ENCODE data around the gene CDKAL1.
"Not testable (repeated sequence)": the region's sequence is repeated elsewhere in the genome, so short reads cannot be mapped to it uniquely, and the experiment has no call there.

Gene CDKAL1

GRCh38 chr6:20716865-20717264, 182.6 kb downstream of the CDKAL1 start:
- H3K27ac ChIP-seq = no peak overlapping the region
- TF ChIP-seq, protein P1, sequence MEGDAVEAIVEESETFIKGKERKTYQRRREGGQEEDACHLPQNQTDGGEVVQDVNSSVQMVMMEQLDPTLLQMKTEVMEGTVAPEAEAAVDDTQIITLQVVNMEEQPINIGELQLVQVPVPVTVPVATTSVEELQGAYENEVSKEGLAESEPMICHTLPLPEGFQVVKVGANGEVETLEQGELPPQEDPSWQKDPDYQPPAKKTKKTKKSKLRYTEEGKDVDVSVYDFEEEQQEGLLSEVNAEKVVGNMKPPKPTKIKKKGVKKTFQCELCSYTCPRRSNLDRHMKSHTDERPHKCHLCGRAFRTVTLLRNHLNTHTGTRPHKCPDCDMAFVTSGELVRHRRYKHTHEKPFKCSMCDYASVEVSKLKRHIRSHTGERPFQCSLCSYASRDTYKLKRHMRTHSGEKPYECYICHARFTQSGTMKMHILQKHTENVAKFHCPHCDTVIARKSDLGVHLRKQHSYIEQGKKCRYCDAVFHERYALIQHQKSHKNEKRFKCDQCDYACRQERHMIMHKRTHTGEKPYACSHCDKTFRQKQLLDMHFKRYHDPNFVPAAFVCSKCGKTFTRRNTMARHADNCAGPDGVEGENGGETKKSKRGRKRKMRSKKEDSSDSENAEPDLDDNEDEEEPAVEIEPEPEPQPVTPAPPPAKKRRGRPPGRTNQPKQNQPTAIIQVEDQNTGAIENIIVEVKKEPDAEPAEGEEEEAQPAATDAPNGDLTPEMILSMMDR (conservative IDR thresholded peaks at IDR 0.05) = no peak

DNA sequence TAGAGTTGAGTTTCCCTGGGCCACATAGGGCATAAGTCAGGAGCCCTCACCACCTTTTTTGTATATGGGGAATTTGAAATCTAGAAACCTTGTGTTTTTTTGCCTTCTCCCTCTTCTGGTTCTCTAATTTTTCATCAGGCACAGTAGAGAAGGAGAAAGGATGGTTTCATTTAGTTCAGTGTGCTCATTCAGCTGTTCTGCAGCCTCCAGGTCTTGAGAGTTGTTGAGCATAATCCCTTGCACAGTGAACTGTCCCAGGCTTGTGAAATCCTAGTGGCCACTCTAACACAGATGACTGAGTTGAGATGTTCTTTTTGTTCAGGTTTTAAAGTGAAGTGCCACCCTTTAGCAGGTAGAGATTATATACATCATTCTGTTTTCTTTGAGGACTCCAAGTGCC, 183.5 kb downstream of the CDKAL1 start:
- TF ChIP-seq, protein P1 (conservative IDR thresholded peaks at IDR 0.05) = no peak
- H3K27ac ChIP-seq = no peak overlapping the region

DNA sequence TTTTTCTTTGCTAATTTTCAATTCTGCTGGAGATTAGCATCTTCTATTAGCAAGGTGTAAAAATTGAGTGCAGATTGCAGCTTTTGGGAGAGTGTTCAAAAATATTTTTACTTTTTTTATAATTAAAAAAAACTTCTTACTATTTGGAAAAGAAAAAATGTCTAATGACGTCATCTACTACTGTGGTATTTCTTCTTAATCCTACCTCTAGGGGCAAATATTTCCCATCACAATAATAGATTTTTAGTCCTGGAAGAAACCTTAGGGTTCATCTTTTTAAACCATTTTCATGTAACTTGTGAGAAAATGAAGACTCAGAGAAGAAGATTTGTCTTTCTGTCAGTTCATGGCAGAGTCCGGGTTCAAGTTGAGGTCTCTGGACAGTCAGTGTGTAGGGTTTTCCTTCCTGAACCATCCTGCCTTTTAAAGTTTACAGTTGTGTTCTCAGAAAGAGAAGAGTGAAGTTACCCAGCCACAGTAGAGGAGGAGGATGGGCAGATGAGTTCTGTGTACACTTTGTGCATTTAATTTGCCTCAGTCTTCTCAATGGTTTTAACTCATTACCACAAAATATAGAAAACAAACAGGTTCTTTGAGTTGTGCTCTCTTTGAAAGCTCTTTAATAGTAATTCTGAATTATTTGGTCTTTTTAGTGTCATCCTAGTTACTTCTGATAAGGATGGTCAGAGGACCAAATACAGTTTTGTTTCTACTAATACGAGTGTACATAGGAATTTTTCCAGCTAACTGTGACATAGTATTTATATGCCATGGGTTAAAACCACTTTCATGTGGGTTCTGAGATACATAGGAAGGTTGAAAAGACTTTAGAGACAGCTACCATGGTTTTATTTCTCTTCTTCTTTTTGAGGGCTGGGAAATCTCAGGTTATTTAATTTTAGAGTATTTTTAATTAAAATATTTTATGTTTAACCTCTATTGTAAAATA, 184.7 kb downstream of the CDKAL1 start:
- TF ChIP-seq, protein P1 (conservative IDR thresholded peaks at IDR 0.05) = no peak
- no peak overlapping the region for H3K27ac ChIP-seq

DNA sequence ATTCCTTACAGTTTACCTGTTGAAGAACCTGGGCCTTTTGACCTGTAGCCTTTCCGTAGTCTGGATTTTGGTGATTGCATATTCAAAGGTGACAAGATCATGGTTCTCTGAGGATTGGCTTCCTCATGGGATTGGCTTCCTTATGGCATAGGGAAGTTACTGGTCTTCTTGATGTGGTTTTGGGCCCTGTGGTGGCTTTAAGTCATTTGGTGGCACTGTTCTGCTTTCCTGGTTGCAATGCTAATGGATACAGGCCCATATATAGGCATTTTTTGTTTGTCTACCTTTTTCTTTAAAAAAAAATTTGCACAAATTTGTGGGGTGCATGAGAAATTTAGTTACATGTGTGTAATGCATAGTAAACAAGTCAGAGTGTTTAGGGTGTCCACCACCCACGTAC, 185.7 kb downstream of the CDKAL1 start:
- no peak overlapping the region for H3K27ac ChIP-seq
- TF ChIP-seq, protein P1 (conservative IDR thresholded peaks at IDR 0.05) = no peak

GRCh38 chr6:20721121-20721520, 186.9 kb downstream of the CDKAL1 start:
- not testable (repeated sequence) for H3K27ac ChIP-seq

DNA sequence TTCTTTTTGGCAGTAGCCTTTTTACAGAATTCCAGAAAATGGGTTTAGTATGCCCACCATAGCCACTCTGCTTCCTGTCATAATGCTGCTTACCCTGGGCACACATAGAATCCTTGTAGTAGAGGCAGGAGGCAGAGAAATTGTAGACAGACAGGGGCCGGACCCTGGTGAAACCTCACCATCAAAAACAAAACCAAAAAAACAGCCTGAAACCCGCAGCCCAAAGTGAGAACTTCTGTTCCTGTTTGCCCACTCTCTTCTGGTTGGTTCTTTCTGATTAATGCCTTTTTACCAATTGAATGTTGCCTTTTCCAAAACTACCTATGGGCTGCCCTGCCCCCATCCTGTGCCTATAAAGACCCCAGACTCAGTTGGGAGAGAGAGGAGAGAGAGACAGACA, 188.2 kb downstream of the CDKAL1 start:
- TF ChIP-seq, protein P1 (conservative IDR thresholded peaks at IDR 0.05) = no peak
- H3K27ac ChIP-seq = no peak overlapping the region

GRCh38 chr6:20723236-20723635, 189.0 kb downstream of the CDKAL1 start:
- TF ChIP-seq, protein P1 (conservative IDR thresholded peaks at IDR 0.05) = no peak
- no peak overlapping the region for H3K27ac ChIP-seq
